GM12872 (cell line): ENCODE data around the gene SSTR3.

Experiments used
- CTCF ChIP-seq: IDR thresholded peaks from 3 replicates; pipeline ENCODE4 v1.5.1; 2011; ENCODE audit warnings: low read depth, mild to moderate bottlenecking, low read length, moderate library complexity; ENCODE audit not compliant: insufficient read depth

SSTR3 gene

DNA sequence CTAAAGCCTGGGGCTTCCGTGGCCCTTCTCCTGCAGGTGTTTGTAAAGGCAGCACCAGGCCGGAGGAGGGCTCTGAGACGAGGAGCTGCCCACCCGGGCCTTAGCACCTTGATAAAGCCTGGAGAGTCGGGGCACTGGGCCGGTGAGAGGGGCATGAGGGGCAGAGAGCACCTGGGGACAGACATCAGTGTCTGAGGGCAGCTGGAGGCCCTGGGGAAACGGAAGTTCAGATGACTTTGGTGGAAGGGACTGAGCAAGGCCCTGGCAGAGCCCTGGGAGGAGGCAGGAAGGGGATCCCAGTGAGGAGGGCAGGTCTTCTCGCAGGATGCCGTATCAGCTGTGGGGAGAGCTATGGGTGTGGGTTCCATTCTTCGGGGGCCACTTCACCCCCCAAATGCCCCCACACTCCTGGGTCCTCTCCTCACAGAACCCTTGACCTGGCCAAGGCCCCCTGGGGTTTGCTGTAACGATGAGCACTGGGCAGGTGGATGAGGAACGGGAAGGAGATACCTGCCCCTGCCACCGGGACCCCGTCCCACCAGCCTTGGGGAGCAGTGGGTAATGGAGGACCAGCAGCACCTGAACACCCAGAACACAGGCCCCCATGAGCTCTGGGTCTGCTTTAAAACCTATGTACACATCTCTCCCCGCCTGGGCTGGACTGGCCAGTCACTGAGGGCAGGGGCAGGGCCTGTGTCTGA lies 31.6 kb downstream of the SSTR3 start:
- no peak for TF ChIP-seq CTCF

DNA sequence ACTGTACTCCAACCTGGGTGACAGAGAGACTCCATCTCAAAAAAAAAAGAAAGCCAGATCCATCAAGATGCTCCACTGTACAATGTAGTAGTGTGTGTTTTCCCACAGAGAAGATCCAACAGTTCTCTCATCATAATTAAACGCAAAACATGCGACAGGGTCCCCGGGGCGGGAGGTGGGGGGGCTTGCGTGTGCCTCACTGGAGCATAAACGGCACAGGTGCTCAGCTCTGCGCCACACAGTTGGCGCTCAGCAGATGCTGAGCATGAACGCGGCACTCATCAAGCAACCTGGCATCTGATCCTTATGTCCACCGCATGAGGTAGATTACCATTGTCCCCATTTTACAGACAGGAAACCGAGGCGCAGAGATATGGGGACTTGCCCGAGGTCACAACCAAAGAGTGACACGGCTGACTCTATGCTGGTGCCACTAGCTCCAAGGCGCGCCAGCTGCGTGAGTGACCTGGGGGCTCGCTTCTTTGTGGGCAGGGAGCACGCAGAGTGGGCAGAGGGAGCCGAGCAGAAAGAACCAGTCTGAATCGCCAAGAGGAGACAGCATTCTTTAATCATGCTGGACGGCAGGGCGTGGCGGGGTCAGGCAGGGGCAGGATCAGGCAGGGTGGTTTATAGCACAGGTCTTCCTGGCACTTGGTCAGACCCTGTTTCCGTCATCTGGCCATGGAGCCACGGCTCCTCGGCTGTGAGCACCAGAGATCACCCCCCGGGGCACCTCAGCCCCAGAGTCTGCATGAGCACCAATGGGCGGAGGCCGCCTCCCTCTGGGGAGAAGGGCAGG lies 32.5 kb downstream of the SSTR3 start:
- TF ChIP-seq CTCF, result no peak

DNA sequence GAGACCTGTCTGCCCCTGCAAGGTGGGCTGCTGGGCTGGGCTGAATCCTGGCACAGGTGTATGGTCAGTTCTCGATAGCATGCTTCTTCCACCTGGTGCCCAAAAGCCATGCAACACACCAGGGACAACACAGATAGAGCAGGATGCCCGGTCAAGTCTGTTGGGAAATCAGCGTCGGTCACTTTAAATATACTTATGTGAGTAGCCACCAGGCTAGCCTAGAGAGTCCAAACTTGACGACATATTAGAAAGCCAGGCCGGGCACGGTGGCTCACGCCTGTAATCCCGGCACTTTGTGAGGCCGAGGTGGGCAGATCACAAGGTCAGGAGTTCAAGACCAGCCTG lies 33.2 kb downstream of the SSTR3 start:
- no peak for TF ChIP-seq CTCF

DNA sequence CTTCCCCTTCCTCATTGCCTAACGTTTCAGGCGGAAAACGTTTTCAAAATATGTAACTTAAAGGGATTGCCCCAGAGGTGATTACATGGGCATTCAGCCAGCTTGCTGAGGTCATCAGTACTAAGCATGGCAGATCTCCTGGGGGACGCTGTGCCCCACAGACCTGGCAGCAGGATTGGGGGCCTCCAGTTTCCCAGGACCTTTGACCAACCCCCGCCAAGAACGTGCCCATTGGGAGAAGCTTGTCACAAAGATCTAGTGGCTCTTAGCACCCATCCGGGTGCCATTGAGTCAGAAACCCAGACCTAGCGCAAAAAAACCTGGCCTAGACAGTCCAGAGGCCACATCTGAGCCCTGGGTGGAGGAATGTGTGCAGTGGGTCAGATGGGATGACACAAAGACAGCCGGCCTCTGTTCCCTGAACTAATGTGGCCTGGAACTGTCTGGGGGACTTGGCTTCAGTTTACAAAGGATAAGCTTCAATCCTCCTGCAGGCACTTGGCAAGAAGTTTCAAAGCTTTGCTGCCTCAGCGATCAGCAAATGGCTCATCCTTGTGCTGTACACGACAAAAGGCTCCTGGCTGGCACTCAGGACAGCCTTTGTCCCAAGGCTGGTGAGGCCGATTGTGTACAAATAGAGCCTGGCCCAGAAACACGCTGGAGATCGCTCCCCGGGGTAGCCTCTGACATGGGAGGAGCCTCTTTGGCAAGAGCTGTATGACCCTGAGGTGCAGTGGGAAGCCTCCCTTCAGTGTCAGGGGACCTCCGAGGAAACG lies 33.7 kb downstream of the SSTR3 start:
- no peak for TF ChIP-seq CTCF

DNA sequence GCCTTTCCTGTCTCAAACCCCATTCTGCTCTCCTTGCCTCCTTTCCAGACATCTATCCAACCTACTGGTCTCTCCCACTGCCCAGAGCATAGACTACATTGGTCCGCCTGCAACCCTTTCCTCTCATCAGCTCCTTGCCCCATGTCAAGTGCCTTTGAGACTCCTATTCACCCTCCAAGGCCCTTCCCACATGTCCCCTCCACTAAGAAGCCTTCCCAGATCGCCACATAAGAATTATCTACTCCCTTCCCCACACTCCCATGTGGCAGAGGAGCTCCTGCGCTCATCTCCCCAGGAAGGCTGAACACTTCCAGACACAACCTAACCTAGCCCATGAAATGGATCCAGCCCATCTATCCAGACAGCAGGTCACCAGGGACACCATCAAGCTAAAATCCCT lies 34.5 kb downstream of the SSTR3 start:
- TF ChIP-seq CTCF, result no peak

DNA sequence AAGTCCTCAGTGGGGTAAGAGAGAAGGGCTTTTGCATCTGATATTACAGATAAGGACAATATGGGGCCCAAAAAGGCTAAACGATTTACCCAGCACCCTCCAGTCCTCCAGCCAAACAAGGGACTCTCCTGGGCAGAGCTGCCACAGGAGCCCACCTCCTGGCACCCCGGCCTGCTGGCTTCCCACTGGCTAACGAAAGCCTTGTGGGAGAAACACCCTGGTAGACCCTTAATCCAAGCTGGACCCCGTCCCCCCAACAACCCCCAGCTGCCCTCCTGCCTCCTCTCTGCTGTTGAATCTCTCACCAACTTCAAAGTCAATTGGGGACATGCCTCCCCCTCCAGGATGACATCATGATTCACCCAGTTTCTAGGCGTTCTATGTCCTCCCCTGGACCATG lies 35.1 kb downstream of the SSTR3 start:
- no peak for TF ChIP-seq CTCF

GRCh38 chr22:37176464-37177061 lies 35.7 kb downstream of the SSTR3 start:
- TF ChIP-seq CTCF, result no peak
